Neural progenitor cell (in vitro differentiated cells): ENCODE data around the gene CCDC68. TPM values are rescaled to one million over a fixed set of nuclear protein-coding genes. Genes with fewer than 3 reads are reported as not detected.

Source experiments
- DNase-seq: peaks from one replicate; pipeline ENCODE4 v3.0.0-alpha.2; 2016; ENCODE audit warnings: low spot score
- H2AFZ ChIP-seq: fragments of 200-600 bp; sonication (generic); replicated peaks from 2 replicates; pipeline ENCODE4 v1.6.1; 2016; ENCODE audit warnings: antibody characterized with exemption
- H3F3A ChIP-seq: fragments of 200-600 bp; sonication (generic); 2 replicates; pipeline ENCODE4 v1.6.1; 2016; ENCODE audit warnings: antibody characterized with exemption, low read depth
- H3K27ac ChIP-seq: fragments of 200-600 bp; sonication (generic); 2 replicates; pipeline ENCODE4 v1.5.1; 2016; ENCODE audit warnings: mild to moderate bottlenecking
- H3K27me3 ChIP-seq: fragments of 200-600 bp; sonication (generic); 2 replicates; pipeline ENCODE4 v1.6.1; 2016; ENCODE audit warnings: mild to moderate bottlenecking, moderate library complexity
- H3K36me3 ChIP-seq: fragments of 200-600 bp; sonication (generic); 2 replicates; pipeline ENCODE4 v1.5.1; 2016
- H3K4me1 ChIP-seq: fragments of 200-600 bp; sonication (generic); 2 replicates; pipeline ENCODE4 v1.6.1; 2016; ENCODE audit warnings: mixed run types
- H3K4me2 ChIP-seq: fragments of 200-600 bp; sonication (generic); 2 replicates; pipeline ENCODE4 v1.6.1; 2016
- H3K4me3 ChIP-seq: fragments of 200-600 bp; sonication (generic); 2 replicates; pipeline ENCODE4 v1.5.1; 2016
- H3K79me2 ChIP-seq: fragments of 200-600 bp; sonication (generic); 2 replicates; pipeline ENCODE4 v1.6.1; 2016; ENCODE audit warnings: low read depth
- H3K9ac ChIP-seq: fragments of 200-600 bp; sonication (generic); 2 replicates; pipeline ENCODE4 v1.6.1; 2016
- H3K9me3 ChIP-seq: fragments of 200-600 bp; sonication (generic); 2 replicates; pipeline ENCODE4 v1.5.1; 2016; ENCODE audit warnings: low read depth
- H4K20me1 ChIP-seq: fragments of 200-600 bp; sonication (generic); 2 replicates; pipeline ENCODE4 v1.6.1; 2016; ENCODE audit warnings: low read depth
- H3K27ac Mint-ChIP-seq: 3 replicates; pipeline ENCODE4 v1.8.0; 2021; ENCODE audit warnings: mixed read lengths
- H3K27me3 Mint-ChIP-seq: 2 replicates; pipeline ENCODE4 v1.8.0; 2022; ENCODE audit warnings: low read depth, mild to moderate bottlenecking, inconsistent platforms, moderate library complexity, mixed read lengths; ENCODE audit not compliant: insufficient read depth
- H3K36me3 Mint-ChIP-seq: 3 replicates; pipeline ENCODE4 v1.8.0; 2021; ENCODE audit warnings: mixed read lengths
- H3K4me1 Mint-ChIP-seq: 3 replicates; pipeline ENCODE4 v1.8.0; 2021; ENCODE audit warnings: mixed read lengths
- H3K4me3 Mint-ChIP-seq: 3 replicates; pipeline ENCODE4 v1.8.0; 2021; ENCODE audit warnings: mild to moderate bottlenecking, moderate library complexity, mixed read lengths
- H3K9me3 Mint-ChIP-seq: 3 replicates; pipeline ENCODE4 v1.8.0; 2020; ENCODE audit warnings: mixed read lengths
- CTCF ChIP-seq: fragments of 200-600 bp; sonication (generic); IDR thresholded peaks from 2 replicates; pipeline ENCODE4 v1.5.1; 2017; ENCODE audit warnings: antibody characterized with exemption, mild to moderate bottlenecking
- EZH2 ChIP-seq: fragments of 200-600 bp; sonication (generic); IDR thresholded peaks from 2 replicates; pipeline ENCODE4 v1.6.1; 2017; ENCODE audit warnings: antibody characterized with exemption, mild to moderate bottlenecking, moderate library complexity
- EZH2phosphoT487 ChIP-seq: fragments of 200-600 bp; sonication (generic); IDR thresholded peaks from 2 replicates; pipeline ENCODE4 v1.6.1; 2017; ENCODE audit warnings: antibody characterized with exemption
- total RNA-seq: library from RNA; depleted of rRNA; stranded (reverse); fragments of >200 nt; gene quantifications from 2 replicates; pipeline ENCODE4 v1.2.3, GENCODE V29; 2015; ENCODE audit warnings: low replicate concordance

The CCDC68 gene
- total RNA-seq, 1 donor from 2014 or later = not detected

- no peak overlapping the region for H3K4me3 Mint-ChIP-seq
- Histone ChIP-seq H3K27ac (no peak overlapping the region), H3K9me3 (no peaks in the 10 kb centered on the region), H2AFZ (no peak overlapping the region), H3K27me3 (no peaks in the 10 kb centered on the region), H3K4me3 (no peak overlapping the region), H3K4me2 (no peak overlapping the region), H3K9ac (no peak overlapping the region), H3F3A (no peaks in the 10 kb centered on the region), H3K4me1 (no peaks in the 10 kb centered on the region), H3K36me3 (no peaks in the 10 kb centered on the region), H3K79me2 (no peaks in the 10 kb centered on the region), H4K20me1 (no peaks in the 10 kb centered on the region)
- DNase-seq = no peak
- no peaks in the 10 kb centered on the region for H3K36me3 Mint-ChIP-seq
- no peak overlapping the region for H3K27ac Mint-ChIP-seq
- no peak for TF ChIP-seq EZH2phosphoT487
- TF ChIP-seq CTCF = no peak
- TF ChIP-seq EZH2 = no peak
- no peaks in the 10 kb centered on the region for H3K4me1 Mint-ChIP-seq
- no peaks in the 10 kb centered on the region for H3K9me3 Mint-ChIP-seq
- peaks cover 2% of the 10 kb centered on the region for H3K27me3 Mint-ChIP-seq
Observed at GRCh38 chr18:55002261-55002660, 43.0 kb upstream of the CCDC68 start.

- Histone ChIP-seq H3K4me1 (no peaks in the 10 kb centered on the region), H2AFZ (no peak overlapping the region), H3K9ac (no peak overlapping the region), H3K27me3 (no peaks in the 10 kb centered on the region), H3K9me3 (no peaks in the 10 kb centered on the region), H3K79me2 (no peaks in the 10 kb centered on the region), H3K36me3 (no peaks in the 10 kb centered on the region), H4K20me1 (no peaks in the 10 kb centered on the region), H3K4me2 (no peak overlapping the region), H3F3A (no peaks in the 10 kb centered on the region), H3K4me3 (no peak overlapping the region), H3K27ac (no peak overlapping the region)
- Mint-ChIP-seq H3K36me3 (no peaks in the 10 kb centered on the region), H3K4me3 (no peak overlapping the region), H3K27me3 (peaks cover 2% of the 10 kb centered on the region), H3K4me1 (no peaks in the 10 kb centered on the region), H3K27ac (no peak overlapping the region), H3K9me3 (no peaks in the 10 kb centered on the region)
- no peak for TF ChIP-seq EZH2
- TF ChIP-seq EZH2phosphoT487 = no peak
- no peak for TF ChIP-seq CTCF
- no peak for DNase-seq
Observed at GRCh38 chr18:55001394-55002024, 42.2 kb upstream of the CCDC68 start.

GRCh38 chr18:55000529-55000928 is 41.3 kb upstream of the CCDC68 start:
- Histone ChIP-seq H3K36me3 (no peaks in the 10 kb centered on the region), H3F3A (no peaks in the 10 kb centered on the region), H3K79me2 (no peaks in the 10 kb centered on the region), H3K4me2 (no peak overlapping the region), H3K4me3 (no peak overlapping the region), H3K9me3 (no peaks in the 10 kb centered on the region), H3K27me3 (no peaks in the 10 kb centered on the region), H2AFZ (no peak overlapping the region), H3K4me1 (no peaks in the 10 kb centered on the region), H3K9ac (no peak overlapping the region), H4K20me1 (no peaks in the 10 kb centered on the region), H3K27ac (no peak overlapping the region)
- Mint-ChIP-seq H3K4me3 (no peak overlapping the region), H3K4me1 (no peaks in the 10 kb centered on the region), H3K36me3 (no peaks in the 10 kb centered on the region), H3K9me3 (no peaks in the 10 kb centered on the region), H3K27me3 (peaks cover 2% of the 10 kb centered on the region), H3K27ac (no peak overlapping the region)
- TF ChIP-seq EZH2 = no peak
- no peak for TF ChIP-seq EZH2phosphoT487
- no peak for TF ChIP-seq CTCF
- DNase-seq = no peak
